HG03432 (cell line): ENCODE measurements around the gene RAPGEF1.

Experiments used
- ATAC-seq: cut with Tn5 transposase; IDR thresholded peaks from one replicate; pipeline ENCODE4 v1.9.1; 2021; ENCODE audit warnings: mild to moderate bottlenecking, moderate library complexity; ENCODE audit not compliant: unreplicated experiment

The RAPGEF1 gene

GRCh38 chr9:131708226-131709002, 31.5 kb downstream of the RAPGEF1 start:
- ATAC-seq: peak; percentile 29

- no peak for ATAC-seq
Observed at GRCh38 chr9:131707733-131708157, 32.1 kb downstream of the RAPGEF1 start.

- ATAC-seq: no peak
Observed at GRCh38 chr9:131707050-131707449, 32.8 kb downstream of the RAPGEF1 start.

- no peak for ATAC-seq
Observed at GRCh38 chr9:131706608-131706970, 33.3 kb downstream of the RAPGEF1 start.

GRCh38 chr9:131704988-131705387, 34.9 kb downstream of the RAPGEF1 start:
- no peak for ATAC-seq

- ATAC-seq: no peak
Observed at GRCh38 chr9:131704141-131704983, 35.5 kb downstream of the RAPGEF1 start.

GRCh38 chr9:131703697-131704096, 36.2 kb downstream of the RAPGEF1 start:
- ATAC-seq: no peak

GRCh38 chr9:131702911-131703310, 37.0 kb downstream of the RAPGEF1 start:
- ATAC-seq: no peak

- no peak for ATAC-seq
Observed at GRCh38 chr9:131701789-131702337, 38.0 kb downstream of the RAPGEF1 start.

- ATAC-seq: no peak
Observed at GRCh38 chr9:131701436-131701781, 38.5 kb downstream of the RAPGEF1 start.

- ATAC-seq: no peak
Observed at GRCh38 chr9:131700765-131701435, 39.0 kb downstream of the RAPGEF1 start.

GRCh38 chr9:131700076-131700475, 39.8 kb downstream of the RAPGEF1 start:
- ATAC-seq: no peak

GRCh38 chr9:131698618-131698985, 41.3 kb downstream of the RAPGEF1 start:
- no peak for ATAC-seq

- no peak for ATAC-seq
Observed at GRCh38 chr9:131697908-131698617, 41.8 kb downstream of the RAPGEF1 start.

- ATAC-seq: no peak
Observed at GRCh38 chr9:131697097-131697496, 42.8 kb downstream of the RAPGEF1 start.

GRCh38 chr9:131695836-131696460, 43.9 kb downstream of the RAPGEF1 start:
- no peak for ATAC-seq

GRCh38 chr9:131695366-131695765, 44.5 kb downstream of the RAPGEF1 start:
- no peak for ATAC-seq

- no peak for ATAC-seq
Observed at GRCh38 chr9:131693651-131694597, 46.0 kb downstream of the RAPGEF1 start.
